Neural cell (in vitro differentiated cells): ENCODE data around the gene MTARC1. TPM values are rescaled to one million over a fixed set of nuclear protein-coding genes. Genes with fewer than 3 reads are reported as not detected.

ENCODE experiments used
- H2AFZ ChIP-seq: fragments of 200-600, 300-800 bp; sonication (generic), shearing (Covaris generic); 2 replicates; pipeline ENCODE4 v1.6.0; 2014; ENCODE audit warnings: low read depth, mild to moderate bottlenecking, antibody characterized with exemption, low read length, moderate library complexity
- H3F3A ChIP-seq: fragments of 200-600 bp; shearing (Covaris generic); 2 replicates; pipeline ENCODE4 v1.6.1; 2016; ENCODE audit warnings: mild to moderate bottlenecking, moderate library complexity, mixed read lengths, antibody characterized with exemption, low read length; ENCODE audit not compliant: insufficient read depth, poor library complexity, severe bottlenecking
- H3K27ac ChIP-seq: fragments of 200-600, 300-800 bp; sonication (generic), shearing (Covaris generic); 2 replicates; pipeline ENCODE4 v1.5.1; 2014; ENCODE audit warnings: mild to moderate bottlenecking, low read length, moderate library complexity
- H3K27me3 ChIP-seq: fragments of 300-800, 200-600 bp; sonication (generic), shearing (Covaris generic); 2 replicates; pipeline ENCODE4 v1.6.0; 2014; ENCODE audit warnings: mild to moderate bottlenecking, low read depth, low read length, moderate library complexity; ENCODE audit not compliant: insufficient read depth
- H3K36me3 ChIP-seq: fragments of 300-800, 200-600 bp; sonication (generic), shearing (Covaris generic); 2 replicates; pipeline ENCODE4 v1.5.1; 2014; ENCODE audit warnings: mild to moderate bottlenecking, antibody characterized with exemption, low read length, moderate library complexity; ENCODE audit not compliant: insufficient read depth
- H3K4me2 ChIP-seq: fragments of 300-800, 200-600 bp; sonication (generic), shearing (Covaris generic); 2 replicates; pipeline ENCODE4 v1.6.0; 2014; ENCODE audit warnings: mild to moderate bottlenecking, low read length
- H3K4me3 ChIP-seq: fragments of 300-800, 200-600 bp; sonication (generic), shearing (Covaris generic); 2 replicates; pipeline ENCODE4 v1.5.1; 2014; ENCODE audit warnings: mild to moderate bottlenecking, low read length, moderate library complexity
- H3K79me2 ChIP-seq: fragments of 200-600 bp; shearing (Covaris generic); replicated peaks from 2 replicates; pipeline ENCODE4 v1.6.0; 2014; ENCODE audit warnings: mild to moderate bottlenecking, low read length, moderate library complexity; ENCODE audit not compliant: insufficient read depth
- H3K9ac ChIP-seq: fragments of 300-800, 200-600 bp; sonication (generic), shearing (Covaris generic); 2 replicates; pipeline ENCODE4 v1.6.1; 2016; ENCODE audit warnings: mild to moderate bottlenecking, low read length, mixed read lengths
- H3K9me2 ChIP-seq: fragments of 200-600 bp; shearing (Covaris generic); 2 replicates; pipeline ENCODE4 v1.6.1; 2016; ENCODE audit warnings: mild to moderate bottlenecking, low read length, mixed read lengths; ENCODE audit not compliant: insufficient read depth
- H3K9me3 ChIP-seq: fragments of 200-600, 300-800 bp; sonication (generic), shearing (Covaris generic); 2 replicates; pipeline ENCODE4 v1.6.1; 2016; ENCODE audit warnings: mild to moderate bottlenecking, mixed run types, low read length, moderate library complexity, mixed read lengths
- H4K20me1 ChIP-seq: fragments of 200-600 bp; shearing (Covaris generic); 2 replicates; pipeline ENCODE4 v1.6.1; 2016; ENCODE audit warnings: mild to moderate bottlenecking, mixed run types; ENCODE audit not compliant: insufficient read depth
- CTCF ChIP-seq: fragments of 450-650 bp; IDR thresholded peaks from 2 replicates; pipeline ENCODE4 v1.5.1; 2014; ENCODE audit warnings: antibody characterized with exemption, mild to moderate bottlenecking, moderate library complexity; ENCODE audit not compliant: poor library complexity, severe bottlenecking
- EP300 ChIP-seq: fragments of 450-650 bp; conservative IDR thresholded peaks from 2 replicates; pipeline ENCODE4 v1.6.1; 2014; ENCODE audit warnings: antibody characterized with exemption, mild to moderate bottlenecking, moderate library complexity; ENCODE audit not compliant: poor library complexity, severe bottlenecking
- EZH2 ChIP-seq: fragments of 200-600, 300-800 bp; shearing (Covaris generic), sonication (generic); IDR thresholded peaks from 2 replicates; pipeline ENCODE4 v1.6.1; 2014; ENCODE audit warnings: antibody characterized with exemption, low read length, borderline replicate concordance, mild to moderate bottlenecking; ENCODE audit not compliant: insufficient read depth, poor library complexity, severe bottlenecking
- MXI1 ChIP-seq: fragments of 450-650 bp; conservative IDR thresholded peaks from 2 replicates; pipeline ENCODE4 v1.6.1; 2014; ENCODE audit warnings: antibody characterized with exemption, mild to moderate bottlenecking; ENCODE audit not compliant: poor library complexity, severe bottlenecking
- POLR2AphosphoS5 ChIP-seq: IDR thresholded peaks from 2 replicates; pipeline ENCODE4 v1.6.1; 2012
- RAD21 ChIP-seq: fragments of 450-650 bp; conservative IDR thresholded peaks from 2 replicates; pipeline ENCODE4 v1.6.1; 2014; ENCODE audit warnings: antibody characterized with exemption, mild to moderate bottlenecking, moderate library complexity
- SMC3 ChIP-seq: fragments of 450-650 bp; conservative IDR thresholded peaks from 2 replicates; pipeline ENCODE4 v1.6.1; 2014; ENCODE audit warnings: antibody characterized with exemption, mild to moderate bottlenecking, moderate library complexity; ENCODE audit not compliant: poor library complexity
- TAF1 ChIP-seq: IDR thresholded peaks from 2 replicates; pipeline ENCODE4 v1.6.1; 2012; ENCODE audit warnings: low read depth
- polyA plus RNA-seq: library from polyadenylated mRNA; depleted of rRNA; stranded (reverse); fragments of >200 nt; gene quantifications from 2 replicates; pipeline ENCODE4 v1.2.3, GENCODE V29; 2014
- TF ChIP-seq, protein P1 (sequence below): IDR thresholded peaks from 2 replicates; pipeline ENCODE4 v1.6.1; 2012; ENCODE audit warnings: borderline replicate concordance

The MTARC1 gene
- polyA plus RNA-seq, 1 donor from 2014 or later: 4.2 TPM

GRCh38 chr1:220776254-220776653, 10.5 kb upstream of the MTARC1 start:
- no peak overlapping the region for H3K9ac ChIP-seq
- TF ChIP-seq, protein P1, sequence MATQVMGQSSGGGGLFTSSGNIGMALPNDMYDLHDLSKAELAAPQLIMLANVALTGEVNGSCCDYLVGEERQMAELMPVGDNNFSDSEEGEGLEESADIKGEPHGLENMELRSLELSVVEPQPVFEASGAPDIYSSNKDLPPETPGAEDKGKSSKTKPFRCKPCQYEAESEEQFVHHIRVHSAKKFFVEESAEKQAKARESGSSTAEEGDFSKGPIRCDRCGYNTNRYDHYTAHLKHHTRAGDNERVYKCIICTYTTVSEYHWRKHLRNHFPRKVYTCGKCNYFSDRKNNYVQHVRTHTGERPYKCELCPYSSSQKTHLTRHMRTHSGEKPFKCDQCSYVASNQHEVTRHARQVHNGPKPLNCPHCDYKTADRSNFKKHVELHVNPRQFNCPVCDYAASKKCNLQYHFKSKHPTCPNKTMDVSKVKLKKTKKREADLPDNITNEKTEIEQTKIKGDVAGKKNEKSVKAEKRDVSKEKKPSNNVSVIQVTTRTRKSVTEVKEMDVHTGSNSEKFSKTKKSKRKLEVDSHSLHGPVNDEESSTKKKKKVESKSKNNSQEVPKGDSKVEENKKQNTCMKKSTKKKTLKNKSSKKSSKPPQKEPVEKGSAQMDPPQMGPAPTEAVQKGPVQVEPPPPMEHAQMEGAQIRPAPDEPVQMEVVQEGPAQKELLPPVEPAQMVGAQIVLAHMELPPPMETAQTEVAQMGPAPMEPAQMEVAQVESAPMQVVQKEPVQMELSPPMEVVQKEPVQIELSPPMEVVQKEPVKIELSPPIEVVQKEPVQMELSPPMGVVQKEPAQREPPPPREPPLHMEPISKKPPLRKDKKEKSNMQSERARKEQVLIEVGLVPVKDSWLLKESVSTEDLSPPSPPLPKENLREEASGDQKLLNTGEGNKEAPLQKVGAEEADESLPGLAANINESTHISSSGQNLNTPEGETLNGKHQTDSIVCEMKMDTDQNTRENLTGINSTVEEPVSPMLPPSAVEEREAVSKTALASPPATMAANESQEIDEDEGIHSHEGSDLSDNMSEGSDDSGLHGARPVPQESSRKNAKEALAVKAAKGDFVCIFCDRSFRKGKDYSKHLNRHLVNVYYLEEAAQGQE: no peak
- no peak for TF ChIP-seq MXI1
- no peak for TF ChIP-seq TAF1
- no peak for TF ChIP-seq SMC3
- no peak for TF ChIP-seq EZH2
- TF ChIP-seq EP300: no peak
- no peak for TF ChIP-seq POLR2AphosphoS5
- TF ChIP-seq RAD21: no peak
- no peaks in the 10 kb centered on the region for H3K36me3 ChIP-seq
- no peak overlapping the region for H3K27ac ChIP-seq
- no peaks in the 10 kb centered on the region for H3K79me2 ChIP-seq
- no peak overlapping the region for H3K4me2 ChIP-seq
- no peaks in the 10 kb centered on the region for H4K20me1 ChIP-seq
- H3K9me3 ChIP-seq: no peaks in the 10 kb centered on the region
- no peaks in the 10 kb centered on the region for H3K9me2 ChIP-seq
- H3F3A ChIP-seq: no peaks in the 10 kb centered on the region
- no peaks in the 10 kb centered on the region for H3K27me3 ChIP-seq
- no peak overlapping the region for H3K4me3 ChIP-seq
- H2AFZ ChIP-seq: no peak overlapping the region

DNA sequence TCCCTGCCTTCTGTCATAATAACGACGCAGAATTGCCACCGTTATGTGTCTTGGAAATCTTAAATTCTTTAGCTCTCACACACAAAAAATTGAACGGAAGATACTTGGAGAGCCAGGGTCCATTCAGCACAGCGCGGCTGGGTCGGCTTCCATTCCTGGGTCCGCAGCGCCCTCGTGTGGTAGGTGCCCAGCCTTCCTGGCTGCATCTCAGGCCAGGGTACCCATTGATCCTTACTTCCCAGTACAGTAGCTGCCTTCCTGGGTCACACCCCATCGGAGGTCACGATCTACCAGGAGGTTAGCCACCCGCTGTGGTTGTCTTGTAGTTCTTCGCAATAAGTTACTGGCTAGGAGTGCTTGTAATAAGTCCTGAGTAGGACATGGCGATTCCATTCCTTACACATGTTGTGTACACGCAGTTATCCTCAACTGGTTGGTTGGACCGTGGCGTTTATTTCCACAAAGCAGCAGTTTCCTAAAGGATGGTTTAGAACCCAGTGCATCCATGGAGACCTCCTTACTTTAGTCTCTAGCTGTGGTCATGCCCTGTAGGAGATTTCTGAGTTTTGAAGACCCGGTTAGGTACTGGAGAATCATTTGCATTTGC, 9.9 kb upstream of the MTARC1 start:
- H3K4me2 ChIP-seq: no peak overlapping the region
- H4K20me1 ChIP-seq: no peaks in the 10 kb centered on the region
- no peaks in the 10 kb centered on the region for H3K79me2 ChIP-seq
- no peak for TF ChIP-seq EZH2
- TF ChIP-seq RAD21: peak; percentile 88
- TF ChIP-seq POLR2AphosphoS5: no peak
- TF ChIP-seq TAF1: no peak
- TF ChIP-seq SMC3: peak; percentile 84
- TF ChIP-seq MXI1: no peak
- TF ChIP-seq, protein P1: no peak
- TF ChIP-seq EP300: no peak
- peak; percentile 79 for TF ChIP-seq CTCF
- H3K9me2 ChIP-seq: no peaks in the 10 kb centered on the region
- H3K27me3 ChIP-seq: no peaks in the 10 kb centered on the region
- no peak overlapping the region for H2AFZ ChIP-seq
- H3K27ac ChIP-seq: no peak overlapping the region
- no peaks in the 10 kb centered on the region for H3K9me3 ChIP-seq
- no peaks in the 10 kb centered on the region for H3F3A ChIP-seq
- H3K36me3 ChIP-seq: no peaks in the 10 kb centered on the region
- no peak overlapping the region for H3K4me3 ChIP-seq
- no peak overlapping the region for H3K9ac ChIP-seq
